GM21447 (cell line): ENCODE measurements around the gene WDR1.

Experiments
- ATAC-seq: cut with Tn5 transposase; IDR thresholded peaks from one replicate; pipeline ENCODE4 v1.9.1; 2021; ENCODE audit not compliant: unreplicated experiment

Gene WDR1

DNA sequence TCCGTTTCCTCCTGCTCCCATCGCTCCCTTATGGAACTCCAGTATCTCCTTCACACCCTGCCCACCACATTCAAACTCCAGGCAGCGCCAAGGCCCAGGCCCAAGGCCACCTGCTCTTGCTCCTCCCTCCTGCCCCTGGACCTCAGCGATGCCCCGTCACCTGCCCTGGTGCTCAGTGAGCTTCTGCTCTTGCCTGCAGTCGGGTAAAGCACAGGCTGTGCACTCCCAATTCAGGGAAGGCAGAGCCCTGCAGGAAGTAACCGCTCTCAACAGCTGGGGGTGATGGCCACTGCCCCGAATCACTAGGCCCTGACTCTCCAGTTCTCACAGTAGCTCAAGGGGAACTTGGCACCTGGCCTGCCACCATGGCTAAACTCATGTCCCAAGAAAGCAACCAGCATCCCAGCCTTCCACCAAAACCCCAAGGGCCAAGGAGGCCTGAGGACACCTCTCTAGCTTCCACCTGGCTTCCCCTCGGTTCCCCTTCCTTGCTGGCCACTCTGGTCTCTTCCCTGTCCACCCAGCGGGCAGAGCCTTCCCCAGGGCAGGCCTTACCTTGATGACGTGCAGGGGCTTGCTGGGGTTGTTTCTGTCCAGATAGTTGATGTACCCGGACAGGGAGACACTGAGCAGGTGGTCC, 29.3 kb downstream of the WDR1 start:
- no peak for ATAC-seq

DNA sequence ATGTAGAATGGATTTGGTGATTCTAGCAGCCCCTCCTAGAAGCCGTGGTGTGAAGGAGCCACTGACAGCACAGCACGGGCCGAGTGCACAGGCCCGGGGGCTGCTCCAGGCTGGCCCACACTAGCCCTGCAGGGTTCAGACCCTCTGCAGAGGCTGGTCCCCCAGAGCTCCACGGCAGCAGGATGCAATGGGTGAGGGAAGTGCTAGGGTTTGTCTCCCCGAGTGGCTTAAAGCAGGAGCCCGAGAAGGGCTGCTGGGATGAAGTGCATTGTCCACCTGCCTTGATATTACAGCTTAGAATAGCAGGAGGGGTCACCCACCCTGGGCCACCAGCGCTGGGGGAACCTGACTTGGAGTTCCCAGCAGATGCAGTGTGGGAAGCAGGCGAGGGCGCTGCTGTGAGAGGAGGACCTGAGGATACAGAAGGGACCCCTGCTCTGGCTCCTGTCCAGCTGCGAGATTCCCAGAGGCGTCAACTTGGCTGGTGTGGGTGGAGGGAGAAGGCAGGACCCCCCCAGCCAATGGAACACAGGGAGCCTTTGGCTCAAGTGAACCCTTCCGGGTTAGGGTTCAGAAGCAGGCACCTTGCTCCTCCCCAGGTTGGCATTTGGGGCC, 30.0 kb downstream of the WDR1 start:
- no peak for ATAC-seq

DNA sequence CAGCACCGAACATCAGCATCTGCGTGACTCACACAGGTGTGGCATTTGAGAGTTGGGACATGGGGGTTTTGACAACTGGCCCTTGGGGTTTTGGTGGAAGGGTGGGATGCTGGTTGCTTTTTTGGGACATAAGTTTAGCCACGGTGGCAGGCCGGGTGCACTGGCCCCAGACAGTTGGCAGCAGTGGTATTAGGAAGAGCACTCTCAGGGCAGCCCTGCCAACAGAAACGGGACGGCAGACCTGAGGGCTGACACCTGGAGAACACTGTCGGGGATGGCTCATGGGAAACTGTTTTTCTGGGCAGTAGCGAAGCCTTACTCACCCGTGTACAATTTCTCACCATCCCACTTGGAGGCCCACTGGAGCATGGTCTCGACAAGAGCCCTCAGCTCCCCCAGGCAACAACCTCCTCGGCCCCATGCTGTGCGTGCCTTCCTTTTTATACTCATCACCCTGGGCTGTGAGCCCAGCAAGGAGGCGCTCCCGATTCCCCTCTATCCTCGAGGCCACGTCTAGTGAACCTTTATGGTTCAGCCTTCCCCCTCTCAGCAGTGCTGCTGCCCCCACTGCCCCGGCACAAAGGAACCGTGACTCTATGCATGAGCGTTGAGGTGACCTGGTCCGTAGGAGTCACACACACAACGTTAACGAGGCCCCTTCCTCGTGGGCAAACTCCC, 30.6 kb downstream of the WDR1 start:
- no peak for ATAC-seq

DNA sequence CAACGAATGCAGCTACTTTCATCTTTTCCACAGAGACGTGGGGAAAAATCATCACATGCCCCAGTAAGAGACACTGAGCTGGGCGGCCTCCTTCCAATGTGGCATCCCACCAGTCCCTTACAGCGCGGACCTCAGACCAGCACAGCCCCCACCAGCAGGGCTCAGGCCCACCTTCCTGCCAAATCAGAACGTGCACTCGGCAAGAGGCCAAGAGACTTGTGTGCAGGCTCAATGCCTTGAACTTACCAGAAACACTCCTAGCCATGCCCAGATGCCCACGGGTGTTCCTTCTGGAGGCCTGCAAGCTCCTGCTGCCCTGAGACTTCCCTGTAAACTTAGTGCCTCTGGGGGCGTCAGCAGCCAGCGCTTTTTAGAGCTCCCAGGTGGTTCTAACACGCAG, 31.2 kb downstream of the WDR1 start:
- no peak for ATAC-seq

DNA sequence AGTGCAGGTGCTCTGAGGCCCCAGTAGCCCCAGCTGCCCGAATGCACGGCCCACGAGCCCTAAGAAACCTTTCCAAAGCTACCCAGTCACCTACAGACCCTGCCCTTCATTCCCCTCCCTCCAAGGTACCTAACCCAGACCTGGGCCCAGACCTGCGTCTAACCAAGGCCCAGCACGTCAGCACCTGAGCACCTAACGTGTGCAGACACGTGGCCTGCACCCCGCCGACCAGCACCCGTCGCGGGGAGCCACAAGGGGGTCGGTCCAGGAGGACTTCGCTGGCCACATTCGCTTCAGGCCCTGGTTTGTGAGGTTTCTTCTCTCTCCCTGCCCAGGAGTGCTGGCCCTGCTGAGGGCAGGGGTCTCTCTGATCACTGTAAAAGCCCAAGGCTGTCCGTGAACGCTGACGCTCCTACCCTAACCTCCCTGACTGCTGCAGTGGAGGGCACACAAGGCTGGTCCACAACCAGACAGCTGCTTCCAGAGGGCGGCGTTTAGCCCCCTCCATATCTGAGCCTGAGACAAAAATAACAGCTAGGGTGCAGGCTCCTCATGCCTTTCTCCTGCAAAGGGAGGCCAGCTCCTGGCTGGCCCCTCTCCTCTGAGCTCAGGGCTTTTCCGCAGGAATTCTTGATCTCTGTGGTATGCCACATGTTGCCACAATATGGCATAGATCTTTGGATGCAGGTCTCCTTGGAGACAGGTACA, 31.8 kb downstream of the WDR1 start:
- ATAC-seq: no peak

DNA sequence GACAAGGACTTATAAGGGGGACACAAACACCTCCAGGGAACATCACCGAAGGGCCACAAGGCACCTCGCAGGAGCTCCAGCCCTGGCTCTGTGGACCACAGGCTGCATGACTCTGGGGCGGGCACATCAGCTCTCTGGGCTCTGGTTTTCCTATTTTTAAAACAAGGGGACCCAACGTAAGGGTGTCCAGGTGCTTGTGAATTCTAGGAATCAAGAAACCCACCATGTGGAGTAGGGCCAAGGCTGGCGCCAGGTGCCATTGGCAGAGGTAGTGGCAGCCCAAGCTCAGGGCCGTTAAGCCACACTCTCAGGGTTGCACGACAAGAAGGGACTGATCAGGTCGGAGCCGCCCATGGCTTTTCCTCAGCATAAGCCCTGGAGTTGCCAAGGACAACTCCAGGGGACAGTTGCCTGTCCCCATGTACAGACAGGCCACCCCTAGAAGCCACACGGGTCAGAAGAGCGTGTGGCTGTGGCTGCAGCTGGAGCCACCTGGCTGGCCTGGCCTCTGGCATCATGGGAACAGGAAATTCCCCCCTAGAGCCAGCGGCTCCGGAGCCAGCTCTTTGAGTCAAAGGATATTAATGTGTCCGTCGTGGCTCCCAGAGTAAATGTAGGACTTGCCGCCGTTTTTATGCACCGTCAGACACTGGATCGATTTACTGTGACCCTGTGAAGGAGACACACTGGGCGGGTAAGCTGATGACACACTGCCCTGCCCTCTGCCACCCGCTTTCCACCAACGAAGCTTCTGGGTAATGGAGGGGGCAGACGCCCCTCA, 32.5 kb downstream of the WDR1 start:
- ATAC-seq: no peak

DNA sequence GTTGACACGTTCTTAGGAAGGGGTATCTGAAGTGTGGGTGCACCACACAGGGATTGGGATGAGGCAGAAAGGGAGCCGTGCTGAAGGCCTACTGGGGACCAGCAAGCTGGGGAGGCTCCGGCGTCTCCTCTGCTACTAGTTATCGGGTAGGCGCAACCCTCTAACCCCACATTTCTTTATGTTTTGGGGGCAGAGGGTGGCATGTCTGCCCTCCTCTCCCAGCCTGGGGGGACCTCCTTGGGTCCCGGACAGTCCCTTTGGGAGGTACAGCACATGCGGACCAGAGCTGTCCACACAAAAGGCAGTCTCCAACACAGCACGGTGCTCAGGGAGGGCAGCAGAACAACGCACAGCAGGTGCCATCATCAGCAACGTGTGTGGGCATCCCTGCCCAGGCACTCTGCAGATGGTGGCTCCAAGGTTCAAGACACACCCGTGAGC, 33.2 kb downstream of the WDR1 start:
- ATAC-seq: no peak

DNA sequence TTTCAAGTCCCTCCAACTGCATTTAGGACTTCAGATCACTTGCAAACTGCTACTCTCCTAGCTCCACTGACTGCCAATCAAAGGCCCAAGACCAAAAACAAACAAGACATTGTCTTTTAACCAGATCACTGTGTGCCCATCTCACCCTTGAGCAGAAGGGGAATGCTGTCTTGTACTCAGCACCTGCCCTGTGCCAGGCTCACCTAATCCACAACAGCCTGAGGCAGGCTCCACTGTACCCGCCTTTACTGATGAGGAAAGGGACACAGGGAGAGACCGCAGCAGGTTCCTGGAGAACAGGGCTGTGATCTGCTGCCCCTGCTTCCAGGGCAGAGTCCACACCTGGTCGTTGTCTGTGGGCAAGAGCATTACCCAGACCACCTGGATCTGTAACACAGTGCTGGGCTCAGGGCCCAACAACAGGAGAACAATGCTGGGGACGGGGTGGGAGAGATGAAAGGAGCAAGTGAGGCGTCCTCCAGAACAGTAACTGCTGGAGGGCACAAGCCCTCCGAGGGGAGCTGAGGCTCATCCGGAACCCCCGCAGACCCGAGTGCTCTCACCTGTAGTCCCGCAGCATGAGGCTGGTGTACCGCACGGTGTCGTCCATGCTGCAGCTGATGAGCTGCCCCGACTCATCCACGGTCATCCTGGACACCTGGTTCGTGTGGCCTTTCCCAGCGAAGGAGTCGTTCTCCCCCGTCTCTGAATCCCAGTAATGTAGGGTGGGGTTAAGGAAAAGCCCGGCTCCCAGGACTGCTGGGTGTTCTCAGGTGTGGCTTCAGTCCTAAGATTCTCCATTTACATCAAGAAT, 33.9 kb downstream of the WDR1 start:
- no peak for ATAC-seq

DNA sequence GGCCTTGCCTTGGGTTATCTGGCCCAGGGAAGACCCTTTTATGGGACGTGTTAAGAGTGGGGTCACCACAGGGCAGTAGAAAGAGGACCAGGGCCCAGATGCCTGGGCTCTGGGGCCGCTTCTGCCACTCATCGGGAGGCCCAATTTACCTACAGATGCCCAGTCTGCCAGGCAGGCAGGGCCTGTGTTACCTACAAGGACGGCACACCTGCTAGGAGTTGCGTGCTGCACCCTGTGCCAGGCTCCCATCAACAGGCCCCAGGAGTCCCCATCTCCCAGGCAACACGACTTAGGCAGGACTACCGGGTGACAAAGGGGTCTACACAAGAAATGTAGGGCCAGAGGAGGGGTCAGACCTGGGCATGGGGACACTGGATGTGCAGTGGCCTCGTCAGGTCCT, 34.6 kb downstream of the WDR1 start:
- no peak for ATAC-seq

DNA sequence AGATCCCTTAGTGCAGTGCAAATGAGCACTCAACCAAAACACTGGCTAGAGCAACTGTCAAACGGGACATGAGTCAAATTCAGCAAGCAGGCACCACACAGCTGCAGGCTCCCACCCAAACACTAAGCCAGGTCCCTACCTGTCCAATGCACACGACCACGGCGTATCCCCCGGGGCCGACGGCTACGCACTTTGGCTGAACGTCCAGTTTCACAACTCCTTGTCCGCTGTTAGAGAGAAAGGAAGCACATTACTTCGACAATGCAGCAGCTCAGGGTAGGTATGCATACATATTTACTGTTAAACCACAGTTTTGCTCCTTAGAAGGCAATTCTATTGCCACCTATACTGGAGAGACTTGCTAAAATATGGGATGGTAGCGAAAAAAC, 35.4 kb downstream of the WDR1 start:
- ATAC-seq: no peak

DNA sequence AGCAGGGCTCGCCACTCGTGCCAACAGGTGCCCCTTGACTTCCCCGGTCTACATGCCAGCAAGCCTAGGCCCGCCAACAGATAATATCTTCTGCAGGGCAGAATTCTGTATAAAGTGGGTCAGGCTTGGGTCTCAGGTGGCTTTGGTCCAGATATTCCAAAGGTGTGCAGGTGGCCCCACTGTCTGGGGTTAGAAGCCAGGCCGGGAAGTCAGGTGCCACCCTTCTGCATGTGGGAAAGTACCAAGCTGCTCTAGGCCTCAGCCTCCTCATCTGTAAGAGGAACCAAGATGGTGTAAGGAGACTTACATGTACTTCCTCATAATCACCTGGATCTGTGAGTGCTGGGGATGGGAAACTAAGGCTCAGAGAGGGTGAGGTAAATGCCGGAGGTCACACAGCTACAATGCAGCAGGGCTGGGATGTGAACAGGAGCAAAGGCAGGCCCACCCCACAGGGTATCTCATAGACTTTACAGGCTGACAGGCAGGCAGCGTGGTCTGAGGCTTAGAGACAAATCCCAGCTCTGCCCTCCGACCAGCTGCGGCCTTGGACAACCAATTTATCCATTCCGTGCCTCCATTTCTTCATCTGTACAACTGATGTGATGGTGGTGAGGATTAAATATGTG, 35.9 kb downstream of the WDR1 start:
- no peak for ATAC-seq

DNA sequence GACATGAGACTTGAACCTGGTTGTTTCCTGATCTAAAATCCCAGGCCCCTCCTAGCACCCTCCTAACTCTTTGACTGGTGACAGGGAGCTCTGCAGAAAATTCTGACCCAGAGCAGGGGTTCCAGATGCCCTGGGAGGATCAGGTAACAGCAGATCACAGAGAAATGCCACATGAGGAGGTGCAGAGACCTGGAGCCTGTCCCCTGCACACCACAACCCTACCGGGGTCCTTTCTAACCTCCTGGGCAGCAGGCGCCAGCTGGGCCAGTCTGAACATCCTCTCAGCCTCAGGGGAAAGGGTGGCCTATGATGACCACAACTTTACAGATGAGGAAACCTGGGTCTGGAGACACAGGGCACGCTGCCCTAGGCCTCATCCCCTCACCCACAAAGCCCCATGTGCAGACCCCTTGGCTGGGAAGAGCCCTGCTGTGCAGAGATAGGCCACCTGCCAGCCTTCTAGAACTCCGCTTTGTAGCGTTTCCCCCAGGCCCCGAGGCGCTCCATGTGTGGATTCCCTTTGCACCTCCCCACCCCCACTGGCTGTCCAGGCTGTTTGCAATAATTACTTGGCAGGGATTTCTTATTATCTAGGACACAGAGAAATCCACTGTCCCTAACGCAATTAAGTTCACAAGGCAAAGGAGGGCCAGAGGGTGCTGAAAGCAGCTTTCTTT, 36.5 kb downstream of the WDR1 start:
- ATAC-seq: no peak

DNA sequence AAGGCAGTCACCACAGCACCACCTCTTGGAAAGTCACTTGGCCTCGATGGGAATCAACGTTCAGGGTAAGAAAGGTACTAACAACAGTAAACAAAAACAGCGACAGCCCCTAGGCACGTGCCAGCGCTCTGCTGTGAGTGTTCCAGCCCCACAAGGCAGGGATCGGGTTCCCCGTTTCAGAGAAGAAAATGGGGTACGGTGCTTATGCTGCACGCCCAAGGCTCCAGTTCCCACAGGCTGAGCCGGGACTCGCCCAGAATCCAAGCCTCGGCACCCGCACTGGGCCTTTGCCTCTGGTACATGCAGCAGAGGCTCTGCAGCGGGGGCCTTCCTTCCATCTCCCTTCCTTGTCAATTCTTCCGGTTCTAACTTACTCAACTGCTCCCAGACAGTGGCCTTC, 37.3 kb downstream of the WDR1 start:
- no peak for ATAC-seq

DNA sequence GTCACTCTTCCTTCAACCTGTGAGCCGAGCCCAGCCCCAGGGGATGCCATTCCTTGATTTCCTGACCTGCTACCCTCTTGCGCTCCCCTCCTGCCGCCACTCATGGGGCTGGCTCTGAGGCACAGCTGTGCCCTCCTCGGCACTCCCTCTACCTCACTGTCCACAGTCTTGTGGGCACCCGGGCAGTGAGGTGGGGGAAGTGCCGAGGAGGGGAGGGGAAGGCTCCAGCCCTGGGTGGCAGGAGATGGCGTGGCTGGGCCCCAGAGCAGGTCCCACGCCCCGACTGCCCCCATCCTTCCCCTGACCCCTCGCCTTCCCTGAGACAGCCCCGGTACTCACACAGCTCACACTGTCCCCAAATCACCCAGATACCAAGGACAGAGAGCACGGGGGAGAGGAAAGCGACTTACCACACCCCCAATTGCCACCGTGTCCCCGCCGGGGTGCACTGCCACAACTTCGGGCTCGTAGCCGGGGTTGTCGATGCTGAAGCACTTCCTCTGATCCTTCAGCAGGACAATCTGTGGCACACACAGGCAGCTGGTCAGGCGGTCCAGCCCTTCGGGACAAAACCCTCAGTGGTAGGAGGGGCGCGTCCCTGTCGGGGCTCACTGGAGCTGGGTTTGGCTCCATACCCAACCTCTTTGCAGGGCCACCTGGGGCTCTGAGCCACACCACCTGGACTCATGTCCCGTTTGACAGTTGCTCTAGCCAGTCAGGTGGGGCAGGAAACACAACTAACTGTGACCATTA, 37.9 kb downstream of the WDR1 start:
- no peak for ATAC-seq

DNA sequence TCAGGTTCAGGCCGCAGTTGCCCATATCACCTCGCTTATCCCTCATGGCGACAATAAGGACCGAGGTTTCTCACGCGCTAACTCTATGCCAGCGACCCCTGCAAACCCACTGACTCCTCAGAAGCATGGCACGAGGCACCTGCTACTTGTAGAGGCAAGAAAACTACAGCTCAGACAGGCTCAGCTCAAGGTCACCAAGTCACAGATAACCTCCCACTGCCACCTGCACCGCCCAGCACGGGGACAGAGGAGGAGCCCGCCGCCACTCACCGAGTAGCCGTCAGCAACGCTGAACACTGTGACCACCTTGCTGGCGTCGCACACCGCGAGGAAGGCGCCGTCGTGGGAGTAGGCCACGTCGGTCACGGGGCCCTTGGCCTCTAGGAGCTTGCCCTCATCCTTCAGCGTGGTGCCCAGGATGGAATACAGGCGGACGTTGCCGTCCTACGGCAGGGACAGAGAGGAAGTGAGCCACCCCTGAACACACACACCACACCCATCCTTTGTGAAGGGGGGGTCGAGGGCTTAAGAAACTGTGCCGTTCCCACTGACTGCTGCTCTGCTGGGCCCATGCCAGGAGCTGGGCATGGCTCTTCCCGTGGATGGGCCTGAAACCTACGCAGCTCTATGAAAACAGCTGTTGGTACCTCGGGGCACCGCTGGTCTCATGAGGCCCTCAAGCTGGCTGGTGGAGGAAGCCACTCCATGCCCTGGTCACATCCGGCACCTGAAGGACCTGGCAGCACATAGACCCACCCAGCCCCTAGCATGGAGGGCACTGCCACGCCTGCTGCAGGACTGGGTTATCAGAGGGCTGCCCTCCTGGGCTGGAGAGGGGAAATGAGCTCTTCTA, 38.9 kb downstream of the WDR1 start:
- ATAC-seq: no peak

DNA sequence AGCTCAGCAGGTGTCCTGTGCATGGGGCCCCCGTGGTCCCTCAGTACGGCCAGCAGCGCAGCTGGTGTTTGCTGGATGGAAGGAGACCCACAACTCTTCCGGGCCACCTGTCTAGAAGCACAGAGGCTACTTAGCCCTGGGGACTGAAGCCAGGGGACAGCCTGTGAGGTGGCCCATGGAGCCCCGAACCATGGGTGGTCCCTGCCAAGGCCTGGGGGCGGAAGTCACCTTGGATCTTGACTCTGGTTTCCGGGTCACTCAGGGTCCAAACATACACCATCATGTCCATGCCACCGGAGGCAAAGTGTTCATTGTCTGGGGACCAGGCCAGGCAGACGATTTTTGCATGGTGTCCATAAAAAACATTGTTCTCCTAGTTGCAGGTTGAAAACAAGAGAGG, 39.5 kb downstream of the WDR1 start:
- no peak for ATAC-seq

DNA sequence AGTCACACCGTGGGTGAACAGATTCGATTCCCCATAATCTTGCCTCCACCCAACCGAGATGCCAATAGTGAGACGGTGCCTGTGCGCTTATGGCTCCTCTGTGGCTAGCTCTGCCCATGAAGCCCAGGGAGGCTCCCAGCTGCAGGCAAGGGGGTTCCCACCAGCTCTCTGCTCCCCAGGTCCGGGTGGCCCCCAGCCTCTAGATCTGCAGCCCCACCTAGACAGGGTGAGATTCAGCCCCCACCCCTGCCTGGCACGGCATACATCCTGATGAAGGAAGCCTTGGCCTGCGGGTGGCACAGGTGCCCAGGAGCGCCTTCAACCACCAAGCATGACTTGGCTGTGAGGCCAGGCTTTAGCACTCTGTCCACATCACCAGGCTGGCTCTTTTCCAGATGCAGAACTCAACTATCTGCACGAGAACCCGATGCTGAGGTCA, 40.6 kb downstream of the WDR1 start:
- ATAC-seq: no peak
